ENCODE results near the gene PNMA6A. TPM values are rescaled to one million over a fixed set of nuclear protein-coding genes. Genes with fewer than 3 reads are reported as not detected.
"Not testable (repeated sequence)": the region's sequence is repeated elsewhere in the genome, so short reads cannot be mapped to it uniquely, and the experiment has no call there.

The PNMA6A gene
- total RNA-seq, 1 donor from 2014 or later, result 0.78 TPM

DNA sequence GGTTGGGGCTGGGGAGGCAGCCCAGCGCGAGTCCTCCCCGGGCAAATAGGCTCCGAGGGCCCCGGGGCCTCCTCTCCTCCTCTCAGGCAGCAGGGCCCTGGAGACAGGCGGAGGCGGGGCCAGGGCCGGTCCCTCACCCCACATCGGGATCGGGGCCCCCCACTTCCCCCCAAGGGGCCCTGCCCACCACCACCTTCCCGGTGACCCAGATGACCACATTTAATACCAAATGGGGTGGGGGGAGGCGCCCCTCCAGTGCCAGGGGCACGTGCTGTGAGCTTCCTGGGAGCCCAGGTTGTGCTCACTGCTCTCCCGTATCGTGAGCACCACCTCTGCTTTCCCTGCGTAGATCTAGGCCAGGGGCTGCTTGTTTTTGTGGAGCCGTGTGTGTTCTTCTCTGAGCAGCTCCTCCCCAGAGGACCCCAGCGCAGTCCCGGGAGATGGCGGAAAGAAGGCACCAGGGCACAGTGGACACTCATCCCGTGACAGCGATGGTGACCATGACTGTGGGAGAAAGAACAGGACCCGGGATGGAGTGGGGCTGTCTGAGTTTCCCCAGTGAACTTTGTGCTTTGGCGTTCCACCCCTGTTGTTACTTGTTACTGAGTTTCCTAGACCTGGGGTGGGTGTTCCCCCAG, 2.1 kb downstream of the PNMA6A start:
- intact Hi-C loops (cut with DNase I), result no loop called here
- DNase-seq (ENCODE audit: low spot score), result no peak

DNA sequence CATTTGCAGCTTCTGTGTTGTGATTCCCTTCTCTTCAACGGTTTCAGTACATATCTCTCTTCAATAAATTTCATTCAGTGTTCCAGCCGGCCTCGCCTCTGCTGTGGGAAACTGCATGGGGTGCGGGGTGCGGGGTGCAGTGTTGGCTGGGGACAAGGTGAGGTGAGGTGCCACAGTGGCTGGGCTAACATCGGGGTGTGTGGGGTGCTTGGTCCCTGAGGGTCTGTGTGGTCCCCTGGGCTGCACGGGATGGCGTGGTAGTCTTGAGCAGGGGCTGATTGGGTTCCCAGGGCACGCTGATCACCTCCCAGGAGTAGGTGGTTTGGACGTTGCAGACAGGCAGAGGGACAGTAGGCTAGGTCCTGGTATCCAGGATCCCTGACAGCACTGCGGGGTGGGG, 2.7 kb downstream of the PNMA6A start:
- DNase-seq (ENCODE audit: low spot score), result no peak
- intact Hi-C loops (cut with DNase I), result no loop called here

DNA sequence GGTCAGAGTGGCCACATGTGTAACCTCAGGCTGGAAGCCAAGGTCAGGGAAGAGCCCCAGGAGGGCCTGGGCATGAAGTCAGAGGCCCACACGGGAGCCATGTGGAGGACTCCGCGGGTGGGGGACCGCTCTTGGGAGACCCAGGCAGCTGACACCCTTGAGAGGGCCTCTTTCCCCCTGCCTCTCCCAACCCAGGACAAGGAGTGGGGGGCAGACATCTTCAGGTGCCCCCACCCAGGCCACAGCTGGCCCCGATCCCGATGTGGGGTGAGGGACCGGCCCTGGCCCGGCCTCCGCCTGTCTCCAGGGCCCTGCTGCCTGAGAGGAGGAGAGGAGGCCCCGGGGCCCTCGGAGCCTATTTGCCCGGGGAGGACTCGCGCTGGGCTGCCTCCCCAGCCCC, 3.1 kb downstream of the PNMA6A start:
- intact Hi-C loops (cut with DNase I), result no loop called here
- DNase-seq (ENCODE audit: low spot score), result no peak

DNA sequence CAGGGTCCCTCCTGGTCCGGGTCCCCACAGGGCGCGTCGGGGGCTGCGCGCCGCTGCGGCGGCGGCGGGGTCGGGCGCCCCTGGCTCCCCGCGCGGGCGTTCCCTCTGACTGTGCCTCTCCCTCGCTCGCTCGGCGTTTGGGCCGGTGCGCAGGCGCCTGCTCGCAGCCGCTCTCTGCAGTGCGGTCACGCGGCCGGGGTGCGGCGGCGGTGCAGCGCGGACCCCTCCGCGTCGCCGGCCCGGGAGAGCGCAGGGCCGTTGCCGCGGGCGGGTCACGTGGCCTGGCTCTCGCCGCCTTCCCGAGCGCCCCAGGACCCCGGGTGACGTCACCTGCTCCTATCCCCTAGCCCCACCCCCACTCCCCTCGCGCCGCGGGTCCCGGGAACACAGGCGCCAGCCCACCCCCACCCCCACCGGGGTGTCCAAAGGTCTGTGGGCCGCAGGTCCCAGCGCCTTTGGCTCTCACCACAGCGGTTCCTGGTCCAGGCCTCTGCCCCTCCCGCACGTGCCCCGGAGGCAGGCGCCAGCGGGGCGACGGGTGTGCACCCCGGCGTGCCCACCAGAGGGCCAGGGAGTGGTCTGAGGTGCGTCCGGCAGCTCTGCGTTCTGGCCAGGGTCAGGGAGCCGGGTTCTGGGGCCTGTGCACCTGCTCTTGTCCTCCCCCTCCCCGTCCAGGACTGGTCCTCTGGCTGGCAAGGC, 5.3 kb downstream of the PNMA6A start:
- intact Hi-C loops (cut with DNase I); DNase-seq (ENCODE audit: low spot score): not testable (repeated sequence)

DNA sequence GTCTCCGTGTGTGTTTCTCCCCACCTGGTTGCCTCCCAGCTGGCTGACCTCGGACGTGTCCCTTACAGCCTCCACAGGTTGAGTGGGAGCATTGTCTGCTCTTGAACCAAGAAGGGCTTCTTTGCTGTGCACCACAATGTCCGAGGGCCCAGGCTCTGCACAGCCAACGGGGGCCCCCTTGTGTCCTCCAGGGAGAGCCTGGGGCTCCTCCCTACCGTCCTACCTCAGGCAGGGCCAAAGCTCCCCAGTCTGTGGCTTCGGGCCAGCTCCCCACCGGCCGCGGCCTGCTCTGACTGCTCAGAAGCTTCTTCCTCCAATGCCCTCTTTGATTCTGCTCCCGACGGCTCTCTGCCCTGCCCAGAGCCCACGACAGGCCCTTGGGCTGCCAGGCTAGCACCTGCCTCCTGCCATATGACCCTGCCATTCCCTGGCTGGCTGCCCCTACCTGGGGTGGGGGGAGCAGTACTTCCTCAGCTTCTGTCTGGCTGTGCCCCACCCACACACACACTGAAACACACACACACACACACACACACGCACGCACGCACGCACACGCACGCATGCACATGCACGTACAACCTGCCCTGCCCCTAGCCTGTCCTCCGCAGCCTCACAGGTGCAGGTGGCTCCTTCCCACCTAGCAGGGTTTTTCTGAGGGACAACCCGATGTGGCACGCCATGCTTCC, 11.1 kb downstream of the PNMA6A start:
- intact Hi-C loops (cut with DNase I); DNase-seq (ENCODE audit: low spot score): not testable (repeated sequence)

DNA sequence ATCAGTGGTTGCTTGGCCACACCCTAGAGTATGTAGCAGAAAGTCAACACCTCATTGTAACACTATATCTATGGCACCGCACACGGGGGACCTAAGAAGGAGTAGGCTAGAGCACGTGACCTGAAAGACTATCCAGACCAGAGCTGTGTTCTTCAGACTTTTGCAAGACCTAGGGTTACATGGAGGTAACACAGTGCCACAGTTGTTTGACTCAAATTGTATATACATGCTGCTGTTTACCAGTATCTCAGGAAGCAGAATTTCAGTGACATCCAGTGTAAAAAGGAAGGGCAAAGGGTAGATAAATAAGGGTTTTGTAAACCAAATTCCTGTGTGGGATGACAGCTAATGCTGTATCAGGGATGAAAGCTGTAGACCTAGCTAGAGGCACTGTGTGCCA, 30.2 kb downstream of the PNMA6A start:
- no peak for DNase-seq (ENCODE audit: low spot score)
- intact Hi-C loops (cut with DNase I), result no loop called here

DNA sequence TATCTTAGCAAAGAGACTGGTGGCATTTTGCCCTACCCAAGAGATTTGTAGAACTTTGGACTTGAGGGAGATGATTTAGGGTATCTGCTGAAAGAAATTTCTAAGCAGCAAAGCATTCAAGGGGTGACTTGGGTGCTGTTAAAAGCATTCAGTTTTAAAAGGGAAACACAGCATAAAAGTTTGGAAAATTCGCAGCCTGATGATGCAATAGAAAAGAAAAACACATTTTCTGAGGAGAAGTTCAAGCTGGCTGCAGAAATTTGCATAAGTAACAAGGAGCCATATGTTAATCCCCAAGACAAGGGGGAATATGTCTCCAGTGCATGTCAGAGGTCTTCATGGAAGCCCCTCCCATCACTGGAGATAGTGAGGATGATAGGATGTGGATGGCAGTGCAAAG, 32.7 kb downstream of the PNMA6A start:
- DNase-seq (ENCODE audit: low spot score); intact Hi-C loops (cut with DNase I): not testable (repeated sequence)

DNA sequence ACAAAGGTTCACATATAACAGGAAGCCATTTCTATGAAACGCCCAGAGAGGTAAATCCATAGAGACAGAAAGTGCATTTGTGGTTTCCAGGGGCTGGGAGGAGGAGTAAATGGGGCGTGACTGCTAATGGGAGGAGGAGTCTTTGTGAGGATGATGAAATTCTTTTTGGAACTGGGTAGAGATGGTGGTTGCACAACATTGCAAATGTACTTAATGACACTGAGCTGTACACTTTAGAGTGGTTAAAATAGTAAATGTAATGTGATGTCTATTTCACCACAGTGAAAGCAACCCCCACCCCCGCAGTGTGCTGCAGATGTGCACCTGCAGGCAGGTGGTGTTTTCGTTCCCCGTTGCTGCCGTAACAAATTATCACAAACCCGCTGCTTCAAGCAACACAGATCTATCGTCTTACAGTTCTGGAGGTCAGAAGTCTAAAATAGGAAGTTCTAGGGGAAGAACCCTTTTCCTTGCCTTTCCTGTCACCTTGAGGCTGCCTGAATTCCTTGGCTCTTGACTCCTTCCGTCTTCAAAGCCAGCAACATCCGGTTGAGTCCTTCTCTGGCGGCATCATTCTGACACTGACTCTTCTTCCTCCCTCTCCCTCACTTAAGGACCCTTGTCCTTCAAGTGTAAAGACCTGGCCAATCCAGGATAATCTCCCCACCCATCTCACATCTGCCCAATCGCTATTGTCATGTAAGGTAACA, 34.0 kb downstream of the PNMA6A start:
- DNase-seq (ENCODE audit: low spot score); intact Hi-C loops (cut with DNase I): not testable (repeated sequence)

DNA sequence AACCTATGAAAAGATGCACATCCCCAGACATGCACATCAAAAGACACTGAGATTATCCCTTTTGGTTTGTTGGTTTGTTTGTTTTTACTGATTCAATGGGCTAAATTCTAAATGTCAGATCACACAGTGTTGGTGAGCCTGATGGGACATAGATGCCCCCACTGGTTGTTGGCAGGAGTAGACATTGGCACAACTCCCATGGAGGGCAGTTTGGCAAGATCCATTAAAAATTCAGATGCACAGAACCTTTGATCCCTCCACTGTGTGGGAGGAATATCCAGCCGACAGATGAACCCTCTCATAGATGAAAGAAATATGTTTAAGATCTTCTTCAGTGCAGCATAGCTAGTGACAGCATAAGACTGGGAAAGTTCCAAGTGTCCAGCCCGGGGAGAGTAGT, 38.5 kb downstream of the PNMA6A start:
- intact Hi-C loops (cut with DNase I); DNase-seq (ENCODE audit: low spot score): not testable (repeated sequence)

DNA sequence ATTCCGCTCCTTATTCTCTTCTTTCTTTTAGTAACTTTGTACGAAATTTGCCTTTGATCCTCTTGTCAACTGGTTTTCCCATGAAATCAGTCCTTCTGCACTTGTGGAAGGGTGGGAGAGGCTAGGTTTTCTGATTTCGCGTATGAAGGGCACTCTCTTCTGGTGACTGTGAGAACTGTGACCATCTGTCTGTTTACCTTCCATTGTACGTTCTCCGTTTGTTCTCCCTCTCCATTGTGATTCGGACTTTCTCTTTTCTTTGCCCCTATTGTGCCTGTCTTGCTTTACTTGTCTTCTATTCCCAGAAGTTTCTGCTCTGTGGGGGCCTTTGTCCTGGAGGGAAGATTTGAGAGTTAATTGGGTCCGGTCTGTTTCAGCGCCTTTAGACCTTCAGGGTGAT, 41.6 kb downstream of the PNMA6A start:
- DNase-seq (ENCODE audit: low spot score); intact Hi-C loops (cut with DNase I): not testable (repeated sequence)

DNA sequence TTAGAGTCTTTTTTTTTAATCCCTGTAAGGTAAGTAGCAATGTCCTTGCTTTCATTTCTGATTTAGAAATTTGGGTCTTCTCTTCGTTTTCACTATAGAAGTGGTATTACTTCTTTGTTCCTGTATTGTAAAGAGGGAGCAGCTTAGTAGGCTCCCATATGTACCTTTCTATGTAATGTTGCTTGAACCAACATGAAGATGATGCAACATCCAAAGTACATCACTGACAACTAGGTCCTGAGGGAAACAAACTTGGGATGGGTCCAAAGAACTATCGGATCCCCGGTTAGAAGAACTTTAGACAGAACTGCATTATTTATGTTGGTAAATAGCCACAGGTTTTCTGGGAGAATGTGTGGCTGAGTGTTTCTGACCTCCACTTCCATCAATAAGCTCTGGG, 45.5 kb downstream of the PNMA6A start:
- intact Hi-C loops (cut with DNase I); DNase-seq (ENCODE audit: low spot score): not testable (repeated sequence)

DNA sequence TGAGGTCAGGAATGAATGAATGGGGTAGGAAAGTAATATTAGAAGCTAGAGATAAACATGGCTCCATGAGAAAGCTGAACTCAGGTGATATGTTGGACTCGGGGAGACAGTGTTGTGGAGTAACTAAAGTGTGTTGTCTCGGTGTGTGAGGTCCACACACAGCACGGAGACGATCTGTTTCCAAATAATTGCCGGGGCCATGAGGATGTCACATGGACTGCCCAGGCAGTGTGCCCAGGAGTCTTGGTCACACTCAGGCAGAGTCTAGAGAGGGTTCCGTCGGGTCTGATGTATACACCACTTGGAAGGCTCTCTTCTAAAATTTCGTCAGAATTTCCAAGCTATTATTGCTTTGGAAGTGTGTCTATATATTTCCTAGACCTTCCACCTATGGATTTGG, 48.0 kb downstream of the PNMA6A start:
- DNase-seq (ENCODE audit: low spot score); intact Hi-C loops (cut with DNase I): not testable (repeated sequence)

DNA sequence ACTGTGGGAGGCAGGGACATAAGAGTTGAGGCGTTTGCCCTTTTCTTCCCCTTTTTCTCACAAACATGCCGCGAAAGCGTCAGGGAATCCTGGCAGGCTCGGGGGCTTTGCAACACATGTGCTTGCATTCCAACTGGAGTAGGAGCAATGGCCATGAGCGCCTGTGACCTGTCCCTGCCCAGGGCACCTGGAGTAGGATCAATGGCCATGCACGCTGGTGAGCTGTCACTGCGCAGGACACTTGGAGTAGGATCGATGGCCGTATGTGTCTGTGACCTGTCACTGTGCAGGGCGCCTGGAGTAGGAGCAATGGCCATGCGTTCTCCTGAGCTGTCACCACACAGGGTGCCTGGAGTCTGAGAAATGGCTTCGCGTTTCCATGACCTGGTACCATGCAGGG, 51.2 kb downstream of the PNMA6A start:
- DNase-seq (ENCODE audit: low spot score); intact Hi-C loops (cut with DNase I): not testable (repeated sequence)

Other genes starting within 250 kb of the PNMA6A start
- 22.3 TPM for gene CETN2, start 241.7 kb upstream of the PNMA6A start, total RNA-seq
- gene NSDHL, start 241.4 kb upstream of the PNMA6A start, total RNA-seq, result 12.5 TPM
- 1.4 TPM for gene ZNF185, start 174.4 kb upstream of the PNMA6A start, total RNA-seq
- not detected for gene PNMA5, start 78.3 kb upstream of the PNMA6A start, total RNA-seq
- 0.48 TPM for gene PNMA3, start 16.0 kb upstream of the PNMA6A start, total RNA-seq
- gene MAGEA1, start 106.8 kb downstream of the PNMA6A start, total RNA-seq, result not detected
- gene PNMA6F, start 249.3 kb downstream of the PNMA6A start, total RNA-seq, result not detected